HG03460 (cell line): ENCODE measurements around the gene BHLHA9.
"Not testable (repeated sequence)": the region's sequence is repeated elsewhere in the genome, so short reads cannot be mapped to it uniquely, and the experiment has no call there.

Source experiments
- ATAC-seq: cut with Tn5 transposase; IDR thresholded peaks from one replicate; pipeline ENCODE4 v1.9.1; 2021; ENCODE audit not compliant: unreplicated experiment

The BHLHA9 gene

DNA sequence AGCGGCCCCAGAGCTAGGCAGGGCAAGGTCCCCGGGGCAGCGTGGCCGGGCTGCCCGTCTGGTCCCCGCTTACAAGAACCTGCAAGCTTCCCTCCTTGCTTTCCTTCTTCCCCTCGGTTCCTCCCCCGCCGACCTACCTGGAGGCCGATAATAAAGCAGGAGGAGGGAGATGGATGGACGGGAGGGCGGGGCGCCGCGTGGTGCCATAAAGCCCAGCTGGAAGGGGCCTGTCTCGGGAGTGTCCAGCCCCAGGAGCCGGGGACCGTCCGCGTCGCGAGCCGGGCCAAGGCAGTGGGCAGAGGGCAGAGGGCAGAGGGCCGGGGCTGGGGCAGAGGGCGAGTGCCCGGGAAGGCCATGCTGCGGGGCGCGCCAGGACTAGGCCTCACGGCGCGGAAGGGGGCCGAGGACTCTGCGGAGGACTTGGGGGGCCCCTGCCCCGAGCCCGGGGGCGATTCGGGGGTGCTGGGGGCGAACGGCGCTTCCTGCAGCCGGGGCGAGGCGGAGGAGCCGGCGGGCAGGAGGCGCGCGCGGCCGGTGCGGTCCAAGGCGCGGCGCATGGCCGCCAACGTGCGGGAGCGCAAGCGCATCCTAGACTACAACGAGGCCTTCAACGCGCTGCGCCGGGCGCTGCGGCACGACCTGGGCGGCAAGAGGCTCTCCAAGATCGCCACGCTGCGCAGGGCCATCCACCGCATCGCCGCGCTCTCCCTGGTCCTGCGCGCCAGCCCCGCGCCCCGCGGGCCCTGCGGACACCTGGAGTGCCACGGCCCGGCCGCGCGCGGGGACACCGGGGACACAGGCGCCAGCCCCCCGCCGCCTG lies at the start of gene BHLHA9:
BHLHA9 (plus strand) TSS at position 235 of the 820 bp plus-strand sequence; CDS start at position 355, 120 bp downstream.
- ATAC-seq = no peak

DNA sequence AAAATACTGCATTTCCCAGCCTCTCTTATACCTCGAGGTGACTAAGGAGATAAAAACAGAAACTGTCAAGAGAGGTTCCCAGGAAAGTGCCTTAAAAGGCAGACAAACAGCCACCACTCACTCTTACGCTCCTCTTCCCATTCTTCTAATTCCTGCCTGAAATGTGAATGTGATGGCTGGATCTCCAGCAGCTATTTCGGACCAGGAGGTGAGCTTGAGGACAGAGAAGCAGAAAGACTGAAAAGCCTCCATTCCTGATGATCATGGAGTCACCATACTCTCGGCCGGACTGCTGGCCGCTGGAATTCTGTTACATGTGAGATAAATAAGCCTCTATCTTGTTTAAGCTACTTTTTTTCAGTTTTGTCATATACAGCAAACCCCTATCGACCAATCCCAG lies 49.0 kb upstream of the BHLHA9 start:
- ATAC-seq = no peak

DNA sequence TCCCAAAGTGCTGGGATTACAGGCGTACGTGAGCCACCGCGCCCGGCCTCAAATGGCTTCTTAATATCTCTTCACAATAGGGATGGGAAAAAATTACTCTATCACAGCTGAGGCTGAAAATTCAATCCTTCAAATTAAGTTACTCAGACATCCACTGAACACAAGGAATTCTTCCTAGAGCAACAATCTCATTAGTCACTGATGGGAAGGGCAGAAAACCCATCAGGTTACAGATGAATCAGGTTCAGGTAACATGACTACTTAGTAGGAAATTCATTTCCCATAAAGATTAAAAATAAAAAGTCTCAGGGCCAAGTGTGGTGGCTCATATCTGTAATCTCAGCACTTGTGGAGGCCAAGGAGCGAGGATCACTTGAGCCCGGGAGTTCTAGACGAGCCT lies 47.9 kb upstream of the BHLHA9 start:
- ATAC-seq = no peak

DNA sequence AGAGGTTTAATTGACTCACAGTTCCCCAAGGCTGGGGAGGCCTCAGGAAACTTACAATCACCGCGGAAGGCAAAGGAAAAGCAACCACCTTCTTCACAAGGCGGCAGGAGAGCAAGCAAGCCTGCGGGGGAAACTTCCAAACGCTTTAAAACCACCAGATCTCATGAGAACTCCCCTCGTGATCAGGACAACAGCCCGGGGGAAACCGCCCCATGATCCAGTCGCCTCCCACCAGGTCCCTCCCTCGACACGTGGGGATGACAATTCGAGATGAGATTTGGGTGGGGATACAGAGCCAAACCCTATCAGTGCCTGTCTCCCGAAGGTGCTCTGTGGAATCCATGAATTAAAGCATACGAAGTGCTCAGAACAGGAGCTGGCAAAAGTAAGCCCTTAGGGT lies 46.6 kb upstream of the BHLHA9 start:
- no peak for ATAC-seq

DNA sequence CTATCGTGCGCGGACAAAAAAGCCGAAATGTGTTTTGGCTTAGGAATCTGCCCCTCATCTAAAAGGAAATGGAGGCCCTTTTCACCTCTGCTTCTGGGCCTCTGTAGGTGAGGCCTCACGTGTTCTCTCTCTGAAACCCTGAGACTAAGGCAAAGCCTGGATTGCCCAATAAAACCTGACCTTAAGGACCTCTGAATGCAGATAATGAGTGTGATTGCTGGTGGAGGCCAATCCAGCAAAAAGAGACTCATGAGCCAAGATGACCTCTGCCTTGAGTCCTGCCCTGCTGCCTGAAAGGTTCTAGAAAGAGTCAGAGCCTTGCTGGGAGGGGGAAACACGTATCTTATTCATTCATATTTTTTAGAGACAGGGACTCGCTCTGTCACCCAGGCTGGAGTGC lies 45.9 kb upstream of the BHLHA9 start:
- ATAC-seq = no peak

DNA sequence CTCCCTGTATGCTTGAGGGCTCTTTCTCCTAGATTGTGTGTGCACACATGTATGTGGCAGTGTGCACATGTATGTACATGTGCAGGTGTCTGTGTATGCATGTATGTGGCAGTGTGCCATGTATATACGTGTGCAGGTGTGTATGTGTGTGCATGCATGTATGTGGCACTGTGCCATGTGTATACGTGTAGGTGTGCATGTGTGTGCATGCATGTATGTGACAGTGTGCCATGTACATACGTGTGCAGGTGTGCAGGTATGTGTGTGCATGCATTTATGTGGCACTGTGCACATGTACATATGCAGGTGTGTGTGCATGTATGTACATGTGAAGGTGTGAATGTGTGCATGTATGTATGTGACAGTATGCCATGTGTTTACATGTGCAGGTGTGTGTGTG lies 43.9 kb upstream of the BHLHA9 start:
- ATAC-seq = no peak

DNA sequence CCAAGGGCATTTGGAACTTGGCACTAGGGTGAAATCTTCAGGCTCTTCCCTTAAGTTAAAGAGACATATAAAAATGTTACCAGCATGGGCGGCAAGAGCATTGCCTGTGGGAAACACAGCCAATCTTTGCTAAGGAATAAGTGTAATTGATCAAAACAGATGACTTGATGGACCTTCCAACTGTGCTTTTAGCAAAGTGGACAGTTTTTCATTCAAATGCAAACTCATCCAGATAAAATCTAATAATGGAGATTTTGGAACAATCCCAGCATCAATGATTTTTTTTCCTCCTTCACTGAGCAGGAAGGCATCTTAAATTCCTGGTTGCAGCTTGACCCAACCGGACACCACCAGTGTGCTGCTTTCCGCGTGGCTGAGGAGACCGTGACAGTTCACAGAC lies 42.9 kb upstream of the BHLHA9 start:
- no peak for ATAC-seq

DNA sequence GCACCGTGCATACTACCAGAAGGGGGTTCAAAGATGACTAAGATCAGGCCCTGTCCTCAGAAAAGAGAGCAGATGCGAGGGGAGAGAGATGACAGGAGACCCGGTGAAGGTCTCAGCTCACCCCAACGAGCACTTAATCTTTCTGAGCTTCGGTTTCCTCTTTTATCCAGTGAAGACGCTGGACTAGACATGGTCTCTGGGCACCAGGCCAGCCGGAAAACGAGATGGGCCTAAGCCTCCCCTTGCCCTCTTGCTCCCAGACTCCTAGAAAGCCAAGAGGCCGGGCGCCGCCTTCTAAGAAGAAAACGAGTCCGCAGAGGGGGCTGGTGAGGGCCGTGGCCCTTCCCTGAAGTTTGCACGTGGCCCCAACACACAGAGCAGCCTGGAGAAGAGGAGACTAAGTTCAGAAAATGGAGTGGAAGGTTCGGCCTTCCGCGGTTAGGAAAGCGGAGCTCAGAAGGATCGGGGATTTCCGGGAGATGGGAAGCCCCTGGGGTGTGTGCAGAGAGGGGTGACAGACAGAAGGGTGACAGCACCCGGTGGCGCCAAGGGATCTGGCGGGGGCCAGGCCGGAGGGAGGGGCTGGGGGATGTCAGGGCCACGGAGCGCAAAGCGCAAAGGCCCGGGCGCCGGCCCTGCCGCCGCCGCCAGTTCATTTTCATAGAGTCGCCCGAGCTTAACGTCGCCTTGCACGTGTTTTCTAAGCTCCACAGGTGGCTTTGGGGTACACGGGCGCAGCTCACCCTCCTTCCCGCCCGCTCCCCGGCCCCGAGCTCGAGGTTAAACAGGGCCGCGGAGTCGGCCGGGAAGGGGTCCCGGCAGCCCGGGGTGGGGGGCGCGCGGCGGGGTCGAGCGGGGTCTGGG lies 42.1 kb upstream of the BHLHA9 start:
- peak; percentile 46 for ATAC-seq

DNA sequence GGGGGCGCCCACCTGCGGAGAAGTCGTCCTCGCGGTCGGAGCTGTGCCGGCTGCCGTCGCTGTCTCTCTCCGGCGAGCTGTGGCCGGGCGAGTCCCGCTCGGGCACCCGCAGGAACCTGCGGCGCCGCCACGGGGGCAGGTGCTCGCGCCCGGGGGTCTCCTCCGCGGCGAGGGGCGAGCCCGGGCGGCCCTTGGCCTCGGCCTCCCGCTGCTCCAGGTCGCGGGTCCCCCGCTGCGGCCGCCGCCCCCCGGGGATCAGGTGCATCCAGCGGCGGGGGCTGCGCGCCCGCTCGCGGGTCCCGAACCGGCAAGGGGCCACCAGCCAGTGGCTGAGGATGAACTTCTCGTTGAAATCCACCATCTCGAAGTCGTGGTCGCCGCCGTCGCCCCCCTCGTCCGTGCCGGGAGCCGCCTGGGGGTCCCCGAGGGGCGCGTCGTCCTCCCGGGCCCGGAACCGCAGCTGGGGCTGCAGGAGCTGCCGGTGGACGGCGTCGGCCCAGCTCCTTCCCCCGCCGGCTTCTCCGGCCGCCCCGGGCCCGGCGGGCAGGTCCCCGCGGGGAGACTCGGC lies 41.4 kb upstream of the BHLHA9 start:
- peak; percentile 11 for ATAC-seq

DNA sequence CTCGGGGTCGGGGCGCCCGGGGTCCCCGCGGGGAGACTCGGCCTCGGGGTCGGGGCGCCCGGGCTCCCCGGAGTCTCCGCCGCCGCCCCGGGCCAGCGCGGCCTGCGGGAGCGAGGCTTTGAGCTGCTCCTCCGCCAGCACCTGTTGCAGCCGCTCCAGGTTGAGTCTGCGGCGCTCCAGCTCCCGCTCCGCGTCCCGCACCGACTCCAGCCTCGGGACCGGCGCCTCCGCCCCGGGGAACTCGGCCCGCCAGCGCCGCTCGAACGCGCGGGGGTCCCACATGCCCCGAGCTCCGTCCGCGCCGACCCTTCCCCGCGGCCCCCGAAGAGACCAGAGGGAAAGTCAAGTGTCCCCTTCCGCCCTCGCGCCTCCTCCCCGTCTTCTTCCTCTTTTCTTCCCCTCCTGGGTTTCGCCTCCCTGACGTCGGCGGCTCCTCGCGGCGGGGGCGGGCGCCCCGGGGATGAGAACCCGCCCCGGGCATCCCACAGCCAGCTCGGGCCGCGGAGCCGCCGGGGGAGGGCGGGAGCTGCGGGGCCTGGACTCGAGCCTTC lies 40.8 kb upstream of the BHLHA9 start:
- ATAC-seq = no peak

DNA sequence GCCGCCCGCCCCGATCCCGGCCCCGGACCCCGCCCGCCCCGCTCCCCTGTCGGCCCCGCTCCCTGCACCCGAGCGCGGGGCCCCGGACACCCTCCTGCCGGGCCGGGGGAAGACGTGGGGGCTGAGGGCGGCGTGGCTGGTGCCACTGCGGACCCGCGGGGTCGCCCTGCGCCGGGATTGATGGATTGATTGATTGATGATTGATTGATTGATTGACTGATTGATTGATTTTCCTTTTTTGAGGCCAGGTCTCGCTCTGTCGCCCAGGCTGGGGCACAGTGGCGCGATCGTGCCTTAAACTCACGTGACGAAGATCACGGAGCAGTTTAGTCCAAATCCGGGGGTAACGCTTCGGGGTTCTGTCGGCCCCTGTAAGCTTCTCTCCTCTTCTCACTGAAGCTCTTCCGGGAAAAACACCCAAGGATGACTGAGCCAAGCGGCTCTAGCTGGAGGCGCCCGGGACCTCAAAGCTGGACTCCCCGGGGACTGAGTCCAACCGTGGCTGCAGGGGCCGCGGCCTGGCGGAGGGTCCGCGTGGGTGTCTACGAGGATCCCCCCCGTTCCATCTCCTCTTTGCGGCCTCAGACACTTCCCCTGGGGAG lies 40.2 kb upstream of the BHLHA9 start:
- ATAC-seq = no peak

DNA sequence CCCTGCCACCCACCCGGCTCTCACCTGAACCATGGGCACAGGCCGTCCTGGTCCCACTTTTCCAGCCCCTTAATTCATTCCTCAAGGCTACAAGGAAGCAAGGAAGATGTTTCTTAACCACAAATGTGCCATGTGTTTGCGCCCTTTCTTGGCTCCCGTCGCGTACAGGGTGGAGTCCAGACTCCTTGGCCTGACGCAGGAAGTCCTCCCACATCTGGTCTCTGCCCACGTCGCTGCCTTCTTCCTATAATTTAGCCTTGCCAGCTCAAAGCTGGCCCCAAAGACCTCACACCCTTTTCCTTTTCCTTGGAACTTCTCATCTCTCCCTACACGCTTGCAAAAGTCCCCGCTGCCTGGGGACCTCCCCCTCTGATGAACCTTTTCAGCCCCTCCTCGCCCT lies 38.8 kb upstream of the BHLHA9 start:
- no peak for ATAC-seq

DNA sequence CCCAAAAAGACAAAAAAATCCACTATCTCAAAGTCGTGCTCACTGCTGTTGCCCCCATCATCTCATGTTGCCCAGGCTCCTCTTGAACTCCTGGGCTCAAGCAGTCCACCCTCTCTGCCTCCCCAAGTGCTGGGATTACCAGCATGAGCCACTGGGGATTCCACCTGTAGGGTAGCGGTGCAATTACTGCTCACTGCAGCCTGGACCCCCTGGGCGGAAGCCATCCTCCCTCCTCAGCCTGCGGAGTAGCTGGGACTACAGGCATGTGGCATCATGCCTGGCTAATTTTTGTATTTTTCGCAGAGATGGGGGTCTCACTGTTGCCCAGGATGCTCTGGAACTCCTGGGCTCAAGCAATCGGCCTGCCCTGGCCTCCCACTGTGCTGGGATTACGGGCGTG lies 37.9 kb upstream of the BHLHA9 start:
- ATAC-seq = no peak

DNA sequence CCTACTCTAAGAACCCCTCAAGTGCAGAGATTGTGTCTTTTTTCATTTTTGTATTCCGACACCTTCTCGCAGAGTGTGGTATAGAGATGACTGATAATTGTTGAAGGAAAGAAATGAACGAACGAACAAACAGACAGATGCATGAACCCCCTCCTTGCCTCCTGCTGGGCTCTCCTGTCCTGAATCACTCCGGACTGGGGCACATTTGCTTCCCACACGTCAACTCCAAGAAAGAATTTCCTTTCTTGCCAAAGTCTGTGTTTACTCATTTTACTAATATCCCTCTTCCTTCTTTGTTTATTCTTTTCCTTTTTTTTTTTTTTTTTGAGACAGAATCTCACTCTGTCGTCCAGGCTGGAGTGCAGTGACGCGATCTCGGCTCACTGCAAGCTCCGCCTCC lies 37.5 kb upstream of the BHLHA9 start:
- no peak for ATAC-seq

DNA sequence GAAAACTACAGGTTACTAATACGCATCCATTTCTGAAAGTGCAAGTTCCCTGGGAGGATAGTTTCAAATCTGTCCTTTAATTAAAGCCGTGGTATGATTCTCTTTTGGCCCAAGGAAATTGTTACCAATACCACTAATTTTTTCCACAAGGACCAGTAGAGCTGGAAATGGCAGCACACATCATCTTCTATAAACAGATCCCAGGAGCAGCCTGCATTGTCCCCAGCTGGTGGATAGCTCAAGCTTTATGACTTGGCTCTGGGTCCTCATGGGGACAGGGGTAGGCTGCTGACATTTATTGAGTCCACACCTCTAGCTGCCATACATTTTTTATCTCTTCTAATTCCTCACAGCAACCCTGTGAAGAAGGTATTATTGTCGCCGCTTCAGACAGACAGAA lies 35.8 kb upstream of the BHLHA9 start:
- ATAC-seq = no peak

DNA sequence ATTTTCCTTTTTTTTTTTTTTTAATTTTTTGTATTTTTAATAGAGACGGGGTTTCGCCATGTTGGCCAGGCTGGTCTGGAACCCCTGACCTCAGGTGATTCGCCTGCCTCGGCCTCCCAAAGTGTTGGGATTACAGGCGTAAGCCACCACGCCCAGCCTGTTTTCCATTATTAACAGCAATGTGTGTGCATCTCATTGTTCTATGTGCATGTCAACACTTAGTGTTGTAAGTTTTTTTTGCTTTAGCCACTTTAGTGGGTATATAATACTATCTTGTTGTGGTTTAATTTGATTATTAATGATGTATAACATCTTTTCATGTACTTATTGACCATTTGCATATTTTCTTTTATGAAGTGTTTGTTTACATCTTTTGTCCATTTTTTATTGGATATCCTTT lies 32.8 kb upstream of the BHLHA9 start:
- no peak for ATAC-seq

DNA sequence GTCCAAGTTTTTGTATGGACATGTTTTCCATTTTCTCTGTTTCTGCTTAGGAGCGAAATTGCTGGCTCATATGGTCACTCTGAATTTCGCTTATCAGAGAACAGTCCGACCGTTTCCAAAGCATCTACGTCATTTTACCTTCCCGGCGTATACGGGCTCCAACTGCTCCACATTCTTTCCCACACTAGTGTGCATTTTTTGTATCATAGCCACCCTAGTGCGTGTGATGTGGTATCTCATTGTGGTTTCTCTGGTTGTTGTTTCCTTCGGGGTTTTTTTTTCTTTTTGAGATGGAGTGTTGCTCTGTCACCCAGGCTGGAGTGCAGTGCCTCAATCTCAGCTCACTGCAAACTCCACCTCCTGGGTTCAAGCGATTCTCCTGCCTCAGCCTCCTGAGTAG lies 31.0 kb upstream of the BHLHA9 start:
- ATAC-seq = no peak

DNA sequence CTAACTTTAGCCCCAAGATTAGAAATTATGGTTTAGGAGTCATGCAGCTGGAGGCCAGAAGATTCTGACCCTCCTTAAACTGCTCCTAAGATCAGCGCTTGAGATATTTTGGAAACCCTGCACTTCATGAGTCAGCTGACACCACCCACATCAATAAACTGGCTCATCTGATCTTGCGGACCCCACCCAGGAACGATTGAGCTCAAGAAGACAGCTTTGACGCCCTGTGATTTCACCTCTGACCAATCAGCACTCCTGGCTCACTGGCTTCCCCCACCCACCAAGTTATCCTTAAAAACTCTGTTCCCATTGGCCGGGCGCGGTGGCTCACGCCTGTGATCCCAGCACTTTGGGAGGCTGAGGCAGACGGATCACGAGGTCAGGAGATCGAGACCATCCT lies 29.8 kb upstream of the BHLHA9 start:
- ATAC-seq = not testable (repeated sequence)

DNA sequence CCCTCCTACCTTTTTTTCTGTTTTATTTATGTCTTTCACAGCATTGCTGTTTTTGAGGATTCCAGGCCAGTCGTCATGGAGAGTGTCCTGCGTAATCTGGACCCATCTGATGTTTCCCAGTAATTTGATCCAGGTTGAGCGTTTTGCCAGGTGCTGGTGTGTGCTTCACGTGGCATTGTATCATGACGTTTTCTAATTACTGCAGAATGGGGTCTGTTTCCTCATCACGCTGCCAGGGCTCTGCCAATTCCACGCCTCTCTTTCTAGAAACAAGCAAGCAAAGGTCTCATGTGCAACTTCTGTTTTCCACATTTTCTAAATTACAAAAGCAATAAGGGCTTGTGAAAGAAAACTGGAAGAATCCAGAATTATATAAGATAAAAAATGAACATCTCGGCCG lies 28.3 kb upstream of the BHLHA9 start:
- ATAC-seq = no peak

DNA sequence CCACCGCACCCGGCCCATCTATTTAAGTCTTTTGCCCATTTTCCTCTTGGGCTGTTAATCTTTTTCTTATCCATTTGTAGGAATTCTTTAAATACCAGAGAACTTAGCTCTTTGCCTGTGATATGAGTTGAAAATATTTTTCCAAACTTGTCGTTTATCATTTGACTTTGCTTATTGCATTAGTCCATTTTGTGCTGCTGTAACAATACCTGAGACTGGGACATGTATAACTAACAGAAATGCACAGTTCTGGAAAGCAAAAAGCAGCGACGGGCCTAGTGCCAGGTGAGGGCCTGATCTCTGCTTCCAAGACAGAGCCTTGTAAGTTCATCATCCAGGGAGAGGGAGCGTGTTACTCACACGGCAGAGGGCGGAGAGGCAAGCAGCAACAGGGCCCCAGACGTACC lies 25.6 kb upstream of the BHLHA9 start:
- no peak for ATAC-seq
